ENCODE results near the gene MAPK1IP1L.
"Not testable (repeated sequence)": the region's sequence is repeated elsewhere in the genome, so short reads cannot be mapped to it uniquely, and the experiment has no call there.

MAPK1IP1L gene

GRCh38 chr14:55026793-55027561 is 24.5 kb upstream of the MAPK1IP1L start, which contains the start of the genes SOCS4 and WDHD1:
SOCS4 (plus strand) TSS chr14:55027236; CDS start chr14:55043042, 15,806 bp downstream.
WDHD1 (minus strand) TSS chr14:55027099; CDS start chr14:55026787, 312 bp downstream.
- DNase-seq (ENCODE audit: extremely low read depth, low read depth): peak; percentile 67
- TF ChIP-seq CTCF (IDR thresholded peaks at IDR 0.05; ENCODE audit: low read depth, low read length): no peak; the same call in 1 of the 2 replicates

GRCh38 chr14:55028066-55028465 is 23.4 kb upstream of the MAPK1IP1L start:
- no peak for DNase-seq (ENCODE audit: extremely low read depth, low read depth)
- no peak for TF ChIP-seq CTCF (IDR thresholded peaks at IDR 0.05; ENCODE audit: low read depth, low read length)

- no peak for DNase-seq (ENCODE audit: extremely low read depth, low read depth)
- no peak for TF ChIP-seq CTCF (IDR thresholded peaks at IDR 0.05; ENCODE audit: low read depth, low read length)
These were observed 23.0 kb upstream of the MAPK1IP1L start for GRCh38 chr14:55028476-55028875.

- TF ChIP-seq CTCF (IDR thresholded peaks at IDR 0.05; ENCODE audit: low read depth, low read length): no peak
- no peak for DNase-seq (ENCODE audit: extremely low read depth, low read depth)
These were observed 20.3 kb upstream of the MAPK1IP1L start for GRCh38 chr14:55031190-55031589.

GRCh38 chr14:55037995-55038394 is 13.5 kb upstream of the MAPK1IP1L start:
- not testable (repeated sequence) for DNase-seq (ENCODE audit: extremely low read depth, low read depth)

GRCh38 chr14:55038708-55039107 is 12.7 kb upstream of the MAPK1IP1L start:
- DNase-seq (ENCODE audit: extremely low read depth, low read depth): no peak
- no peak for TF ChIP-seq CTCF (IDR thresholded peaks at IDR 0.05; ENCODE audit: low read depth, low read length)

- DNase-seq (ENCODE audit: extremely low read depth, low read depth): no peak
- TF ChIP-seq CTCF (IDR thresholded peaks at IDR 0.05; ENCODE audit: low read depth, low read length): no peak
These were observed 7.9 kb upstream of the MAPK1IP1L start for GRCh38 chr14:55043528-55043927.

GRCh38 chr14:55045087-55045486 is 6.4 kb upstream of the MAPK1IP1L start:
- TF ChIP-seq CTCF (IDR thresholded peaks at IDR 0.05; ENCODE audit: low read depth, low read length): no peak
- DNase-seq (ENCODE audit: extremely low read depth, low read depth): no peak
